Fibroblast of skin of left quadriceps (primary cell): ENCODE data around the gene GUCY2C.
"Not testable (repeated sequence)": the region's sequence is repeated elsewhere in the genome, so short reads cannot be mapped to it uniquely, and the experiment has no call there.

Experiments
- DNase-seq, 2 experiments: peaks; one replicate each; pipeline ENCODE4 v3.0.0-alpha.2; 2013; ENCODE audit warnings: low read depth in 2 of 2

GUCY2C gene

DNA sequence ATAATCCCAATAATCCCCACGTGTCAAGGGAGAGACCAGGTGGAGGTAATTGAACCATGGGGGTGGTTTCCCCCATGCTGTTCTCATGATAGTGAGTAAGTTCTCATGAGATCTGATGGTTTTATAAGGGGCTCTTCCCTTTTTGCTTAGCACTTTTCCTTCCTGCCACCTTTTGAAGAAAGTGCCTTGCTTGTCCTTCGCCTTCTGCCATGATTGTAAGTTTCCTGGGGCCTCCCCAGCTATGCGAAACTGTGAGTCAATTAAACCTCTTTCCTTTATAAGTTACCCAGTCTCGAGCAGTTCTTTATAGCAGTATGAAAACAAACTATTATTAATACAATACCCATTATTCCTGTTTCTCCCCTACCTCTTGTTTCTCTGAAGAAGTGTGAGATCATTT, 14.2 kb downstream of the GUCY2C start:
- DNase-seq: not testable (repeated sequence)

DNA sequence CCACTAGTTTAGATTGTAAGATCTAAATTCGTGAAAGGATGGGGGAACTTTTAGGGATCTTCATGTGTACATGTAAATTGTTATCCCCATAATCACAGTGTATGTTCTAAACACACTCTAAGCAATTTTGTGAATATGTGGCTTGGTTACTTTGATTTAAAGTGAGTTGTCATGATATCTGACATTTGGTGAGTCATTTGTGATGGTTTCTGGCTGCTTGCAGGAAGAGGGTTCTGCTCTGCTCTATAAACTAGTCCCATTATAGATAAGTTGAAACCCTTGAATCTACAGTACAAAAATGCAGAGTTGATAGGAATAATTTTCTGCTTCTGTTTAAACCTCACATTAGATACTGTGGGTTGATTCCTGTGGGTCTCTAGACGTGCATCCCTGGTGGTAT, 14.8 kb downstream of the GUCY2C start:
- DNase-seq: no peak

DNA sequence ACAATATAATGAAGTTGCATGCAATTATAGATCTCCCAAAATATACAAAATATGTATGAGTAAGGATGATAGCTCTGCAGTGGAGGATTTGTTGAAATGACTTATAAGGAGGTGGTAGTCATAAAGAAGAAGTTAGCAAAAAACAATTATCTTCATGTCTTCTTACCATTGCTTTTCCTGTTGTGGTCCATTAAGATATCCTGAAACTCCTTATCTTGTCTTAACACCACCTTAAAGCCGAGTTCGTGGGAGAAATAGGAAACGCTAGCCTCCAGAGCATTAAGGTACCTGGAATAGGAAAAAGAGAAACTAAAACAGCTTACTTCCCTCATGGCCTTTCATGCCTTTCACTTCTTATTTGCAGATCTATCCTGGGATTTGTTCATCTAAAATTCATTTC, 15.2 kb downstream of the GUCY2C start:
- no peak for DNase-seq

DNA sequence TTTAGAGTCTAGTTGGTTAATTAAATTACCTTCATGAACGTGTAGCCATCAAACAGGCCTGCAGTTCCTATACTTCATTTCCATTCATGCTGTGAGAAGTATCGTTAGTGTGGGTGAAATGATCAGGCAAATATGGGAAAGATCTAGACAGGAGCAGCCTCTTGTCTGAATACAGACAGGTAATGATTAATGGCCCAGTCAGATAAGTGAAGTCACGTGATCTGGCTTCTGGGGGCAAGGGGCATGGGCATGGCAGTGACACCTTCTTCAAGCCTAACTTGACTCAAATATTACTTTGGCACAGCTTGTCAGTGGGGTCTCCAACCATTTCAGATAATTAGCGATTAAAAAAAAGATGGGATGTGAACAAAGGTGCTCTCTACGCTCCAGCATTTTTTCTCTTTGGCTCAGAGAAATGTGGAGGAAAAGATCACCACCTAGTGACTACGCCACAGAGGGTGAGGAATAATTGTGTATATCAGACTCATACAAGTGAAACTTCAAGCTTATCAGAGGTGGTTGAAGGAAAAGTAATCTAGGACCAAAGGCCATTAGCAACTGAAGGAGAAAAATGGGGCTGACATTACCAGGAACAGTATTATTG, 17.8 kb downstream of the GUCY2C start:
- DNase-seq: no peak

DNA sequence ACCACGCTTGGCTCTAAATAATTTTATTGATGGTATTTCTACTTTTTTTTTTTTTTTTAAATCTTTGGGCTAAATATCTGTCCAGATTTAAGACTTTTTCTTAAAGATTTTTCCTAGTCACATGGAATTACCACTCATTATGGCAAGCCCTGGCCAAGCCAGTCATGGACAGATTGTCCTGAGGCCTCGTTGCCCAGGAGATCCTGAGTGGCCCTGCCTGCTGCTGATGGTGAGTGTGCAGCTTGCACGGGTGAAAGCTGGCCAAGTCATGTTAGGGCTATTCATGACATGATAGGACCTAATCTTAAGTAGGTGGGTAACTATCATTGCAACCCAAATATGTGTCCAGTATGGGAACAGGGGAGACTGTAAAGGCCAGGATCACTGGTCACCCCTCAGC, 27.8 kb downstream of the GUCY2C start:
- DNase-seq: no peak

DNA sequence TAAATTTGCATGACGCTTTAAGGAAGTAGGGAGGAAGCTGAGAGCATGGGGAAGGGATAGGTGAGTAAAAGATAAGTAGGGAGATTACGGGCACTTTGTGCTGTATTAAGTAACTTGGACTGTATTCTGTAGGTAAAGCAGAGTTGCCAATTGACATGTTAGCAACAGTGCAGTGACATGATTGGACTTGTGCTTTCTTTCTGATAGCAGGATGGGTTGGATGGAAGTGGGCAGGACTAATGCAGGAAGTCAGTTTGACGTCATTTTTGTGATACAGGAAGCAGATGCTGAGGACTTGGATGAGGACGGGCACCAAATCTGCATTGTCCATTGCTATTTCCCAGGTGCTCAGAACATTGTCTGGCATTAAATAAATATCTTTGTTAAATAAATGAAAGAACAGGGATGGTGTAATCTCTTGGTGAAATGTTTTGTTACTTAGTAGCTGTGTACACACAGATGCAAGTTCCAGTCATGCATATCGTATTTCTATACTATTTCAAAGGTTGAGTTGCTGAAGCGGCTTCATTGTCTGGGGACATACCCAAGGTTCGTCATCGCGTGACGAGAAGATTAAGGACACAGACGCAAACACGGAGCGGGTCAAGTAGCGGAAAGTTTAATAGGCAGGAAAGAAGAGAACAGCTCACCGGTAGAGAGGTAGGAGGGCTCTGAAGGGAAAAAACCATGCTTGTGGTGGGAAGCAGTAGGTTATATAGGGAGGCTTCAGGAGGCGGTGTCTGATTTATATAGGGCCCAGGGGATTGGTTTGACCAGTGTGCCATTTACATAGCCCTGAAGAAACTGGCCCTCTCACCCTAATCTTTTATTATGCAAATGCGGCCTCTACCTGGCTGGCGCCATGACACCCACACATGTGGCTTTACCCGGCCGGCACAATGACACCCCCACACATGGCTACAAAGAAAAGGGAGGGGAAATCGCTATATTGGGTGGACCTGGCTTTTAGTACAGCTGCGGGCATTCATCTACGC, 30.7 kb downstream of the GUCY2C start:
- DNase-seq: no peak

DNA sequence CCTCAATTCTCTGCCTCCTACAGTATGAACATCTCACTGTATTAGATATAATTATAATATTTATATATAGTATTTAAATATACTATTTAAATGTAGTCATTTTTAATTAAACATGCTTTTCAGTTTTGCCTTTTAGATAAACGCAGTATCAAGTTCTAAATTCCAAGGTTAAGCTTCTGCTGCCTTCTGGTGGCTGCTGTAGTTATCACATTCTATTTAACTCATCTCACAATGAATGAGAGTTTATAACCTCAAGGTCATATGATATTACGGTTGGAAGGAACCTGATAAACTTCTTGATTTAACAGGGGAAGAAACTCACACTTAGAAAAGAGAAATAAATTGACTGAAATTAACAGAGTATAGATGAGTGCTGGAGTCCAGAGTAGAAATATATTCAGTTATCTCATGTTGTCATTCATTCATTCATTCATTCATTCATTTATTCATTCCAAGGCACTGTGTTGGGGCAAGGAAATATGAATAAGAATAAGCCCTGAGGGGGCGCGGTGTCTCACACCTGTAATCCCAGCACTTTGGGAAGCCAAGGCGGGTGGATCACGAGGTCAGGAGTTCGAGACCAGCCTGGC, 31.9 kb downstream of the GUCY2C start:
- DNase-seq: peak; percentile 1 to 3

DNA sequence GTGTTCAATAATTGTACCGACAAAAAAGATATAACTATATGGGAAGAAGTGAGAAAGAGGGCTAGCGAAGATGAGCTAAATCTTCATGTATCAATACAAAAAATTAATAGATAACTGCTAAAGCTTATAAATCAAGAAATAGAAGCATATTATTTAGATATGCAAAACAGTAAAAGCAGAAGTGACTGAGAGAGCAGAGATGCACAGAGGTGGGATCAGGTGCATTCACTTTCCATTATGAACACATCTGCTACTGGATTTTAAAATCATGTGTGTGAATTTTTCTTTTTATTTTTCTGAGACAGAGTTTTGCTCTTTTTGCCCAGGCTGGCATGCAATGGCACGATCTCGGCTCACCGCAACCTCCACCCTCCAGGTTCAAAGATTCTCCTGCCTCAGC, 33.4 kb downstream of the GUCY2C start:
- DNase-seq: no peak

DNA sequence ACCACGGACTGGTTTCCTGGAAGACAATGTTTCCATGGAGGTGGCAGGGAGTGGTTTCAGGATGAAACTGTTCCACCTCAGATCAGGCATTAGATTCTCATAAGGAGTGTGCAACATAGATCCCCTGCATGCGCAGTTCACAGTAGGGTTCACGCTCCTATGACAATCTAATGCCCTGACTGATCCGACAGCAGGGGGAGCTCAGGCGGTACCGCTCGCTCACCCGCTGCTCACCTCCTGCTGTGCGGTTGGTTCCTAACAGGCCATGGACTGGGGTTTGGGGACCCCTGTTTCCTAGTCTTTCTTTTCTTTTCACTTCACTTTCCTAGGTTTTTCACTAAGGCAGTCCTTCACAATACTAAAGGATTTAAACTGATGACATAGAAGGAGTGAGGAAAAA, 39.6 kb downstream of the GUCY2C start:
- no peak for DNase-seq

DNA sequence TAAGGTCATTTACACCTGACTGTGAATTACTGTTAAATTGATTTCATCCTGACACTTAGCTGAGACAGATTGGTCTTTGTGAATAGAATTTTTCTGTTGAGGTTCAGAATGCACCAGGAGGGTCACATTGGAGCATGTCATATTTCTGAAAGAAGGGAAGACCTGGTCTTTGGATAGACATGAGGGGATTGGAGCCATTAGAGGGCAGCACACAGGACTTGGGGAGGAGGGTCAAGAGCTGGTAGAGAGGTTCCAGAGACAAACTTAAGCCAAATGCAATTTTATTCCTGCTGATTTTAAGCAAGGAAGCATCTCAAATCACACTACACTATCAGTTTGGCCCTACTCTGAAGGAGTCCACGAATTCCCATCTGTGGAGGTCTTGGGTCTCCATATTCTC, 41.1 kb downstream of the GUCY2C start:
- DNase-seq: no peak

DNA sequence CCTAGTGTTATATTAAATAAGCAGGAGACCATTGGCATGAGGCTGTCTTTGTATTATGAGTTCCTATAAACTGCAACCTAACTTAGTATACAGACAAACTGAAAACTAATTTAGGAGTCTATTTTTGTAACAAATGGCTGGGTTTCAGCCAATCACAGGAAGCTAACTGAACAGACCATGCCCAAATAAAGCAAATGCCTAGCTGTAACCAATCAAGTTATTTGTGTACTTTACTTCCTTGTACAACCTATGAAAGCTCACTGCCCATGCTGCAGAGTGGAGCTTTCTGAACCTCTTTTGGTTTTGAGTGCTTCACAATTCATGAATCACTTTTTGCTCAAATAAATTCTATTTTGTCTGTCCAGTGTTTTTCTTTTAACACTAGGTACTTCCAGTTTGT, 41.6 kb downstream of the GUCY2C start:
- no peak for DNase-seq

DNA sequence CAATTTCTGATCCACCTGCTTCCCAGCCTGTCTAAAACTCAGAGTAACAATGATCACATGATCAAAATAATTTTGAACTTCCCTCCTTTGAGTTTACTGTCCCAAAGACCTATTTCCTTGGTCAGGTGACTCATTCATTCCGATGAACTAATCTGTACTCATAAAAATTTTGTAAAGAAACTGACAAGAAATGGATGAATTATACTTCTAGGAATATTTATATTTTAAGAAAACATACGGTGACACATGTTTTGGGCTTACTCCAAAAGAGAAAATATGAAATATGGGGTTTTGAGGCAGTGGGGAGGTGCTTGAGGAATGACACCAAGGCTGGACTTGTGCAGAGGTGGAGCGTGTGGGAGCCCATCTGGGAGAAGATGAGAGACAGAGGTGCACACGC, 42.0 kb downstream of the GUCY2C start:
- no peak for DNase-seq

DNA sequence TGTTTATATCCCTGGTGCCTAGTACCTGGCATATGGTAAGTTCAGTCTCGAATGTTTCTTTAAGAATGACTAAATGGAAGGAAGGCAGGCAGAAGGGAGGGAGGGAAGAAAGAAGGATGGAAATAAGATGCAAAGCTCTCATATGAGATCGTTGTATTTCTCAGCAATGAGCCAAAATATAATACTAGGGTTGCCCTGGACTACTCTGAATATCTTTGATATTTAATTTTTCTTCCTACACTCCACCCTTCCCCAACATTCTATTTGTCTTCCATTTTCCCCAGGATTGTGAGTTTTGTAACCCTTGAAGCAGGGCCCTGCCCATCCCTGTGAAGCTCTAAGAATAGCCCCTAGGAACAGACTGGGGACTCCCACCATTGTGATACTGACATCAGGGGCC, 43.9 kb downstream of the GUCY2C start:
- no peak for DNase-seq

DNA sequence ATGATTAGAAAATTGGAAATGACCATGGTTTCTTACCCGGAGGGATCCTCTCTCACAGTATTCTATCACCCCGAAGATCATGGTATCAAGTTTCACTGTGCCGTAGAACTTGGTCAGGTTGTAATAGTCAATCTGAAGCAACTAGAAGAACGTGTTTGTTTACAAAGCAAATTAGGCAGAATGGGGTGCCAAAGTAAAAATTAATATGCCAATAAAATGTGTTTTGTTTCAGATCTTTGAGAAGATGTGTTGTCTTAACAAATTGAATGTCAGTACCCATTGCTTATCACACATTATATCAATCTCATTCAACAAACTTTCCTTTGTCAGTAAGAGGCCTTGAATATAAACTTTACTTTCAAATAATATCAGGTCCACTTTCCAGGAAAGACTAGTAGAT, 45.0 kb downstream of the GUCY2C start:
- no peak for DNase-seq

DNA sequence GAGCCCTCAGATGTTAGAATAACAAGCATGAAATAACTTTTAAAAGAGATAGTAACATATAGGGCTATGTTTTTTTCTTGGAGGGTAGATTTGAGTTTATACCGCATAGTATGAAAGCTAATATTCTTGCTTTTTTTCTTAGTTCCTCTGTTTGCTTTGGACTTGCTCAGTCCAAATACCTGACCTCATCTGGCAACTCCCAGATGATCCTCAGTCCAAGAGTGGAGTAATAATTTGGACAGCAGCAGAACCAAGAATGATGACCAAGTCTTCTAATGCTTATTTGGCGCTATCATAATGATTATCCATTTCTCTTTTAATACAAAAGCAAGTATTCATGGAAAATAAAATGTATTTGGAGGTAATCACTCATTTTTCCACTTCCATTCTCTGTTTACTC, 45.6 kb downstream of the GUCY2C start:
- no peak for DNase-seq

DNA sequence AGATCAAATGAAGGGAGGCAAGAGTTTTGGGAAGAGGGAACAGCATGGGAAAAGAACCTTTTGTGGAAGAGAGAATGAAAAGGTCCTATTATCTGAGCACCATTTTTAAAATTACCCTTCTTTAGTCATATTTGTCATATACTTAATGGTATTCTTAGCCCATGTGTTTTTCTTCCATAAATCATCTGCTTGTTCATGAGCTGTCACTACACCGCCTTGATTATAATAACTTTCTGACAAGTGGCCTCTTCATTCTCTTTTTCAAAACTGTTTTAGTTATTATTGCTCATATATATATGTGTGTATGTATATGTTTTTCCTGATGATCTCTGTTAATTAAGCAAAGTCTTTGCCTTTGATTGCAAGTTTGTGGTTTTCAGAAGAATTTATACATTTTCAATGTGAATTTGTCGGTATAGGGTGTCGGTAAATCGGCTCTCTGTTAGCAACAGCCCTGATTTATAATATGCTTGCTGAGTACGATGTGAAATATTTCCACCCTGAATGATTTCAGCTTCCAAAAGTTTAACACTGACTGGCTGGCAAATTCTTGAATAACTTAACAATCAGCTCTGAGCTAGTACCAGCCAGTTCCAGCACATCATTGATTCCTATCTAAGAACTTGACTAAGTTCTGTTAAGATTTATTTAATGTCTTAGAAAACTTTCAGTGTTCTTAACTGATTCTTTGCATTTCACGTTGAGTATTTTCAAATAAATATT, 49.2 kb downstream of the GUCY2C start:
- DNase-seq: no peak

DNA sequence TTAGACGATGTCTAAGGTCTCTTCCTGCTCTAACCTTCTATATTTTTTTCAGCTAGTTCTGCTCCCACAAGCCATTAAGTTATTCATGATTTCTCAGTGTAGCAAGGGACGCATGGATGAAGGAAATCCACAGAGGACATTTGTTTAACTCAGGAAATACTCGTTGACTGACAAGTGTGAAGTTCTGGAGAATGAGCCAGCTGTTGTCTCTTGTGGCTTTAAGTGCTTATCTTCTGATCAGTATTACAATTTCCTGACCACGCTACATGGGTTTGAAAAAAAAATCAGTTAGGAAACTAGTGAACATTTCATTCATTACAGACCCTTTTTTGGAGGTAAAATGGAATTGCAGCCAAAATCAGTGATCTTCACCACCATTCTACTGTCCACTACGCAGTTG, 53.1 kb downstream of the GUCY2C start:
- no peak for DNase-seq

DNA sequence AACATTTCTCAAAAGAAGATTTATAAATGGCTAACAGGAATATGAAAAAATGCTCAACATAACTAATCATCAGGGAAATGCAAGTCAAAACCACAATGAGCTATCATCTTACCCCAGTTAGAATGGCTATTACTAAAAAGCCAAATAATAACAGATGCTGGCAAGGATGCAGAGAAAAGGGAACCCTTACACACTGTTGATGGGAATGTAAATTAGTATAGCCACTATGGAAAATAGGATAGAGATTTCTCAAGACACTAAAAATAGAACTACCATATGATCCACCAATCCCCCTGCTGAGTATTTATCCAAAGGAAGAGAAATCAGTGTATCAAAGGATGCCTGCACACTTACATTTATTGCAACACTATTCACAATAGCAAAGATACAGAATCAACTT, 58.3 kb downstream of the GUCY2C start:
- DNase-seq: no peak

DNA sequence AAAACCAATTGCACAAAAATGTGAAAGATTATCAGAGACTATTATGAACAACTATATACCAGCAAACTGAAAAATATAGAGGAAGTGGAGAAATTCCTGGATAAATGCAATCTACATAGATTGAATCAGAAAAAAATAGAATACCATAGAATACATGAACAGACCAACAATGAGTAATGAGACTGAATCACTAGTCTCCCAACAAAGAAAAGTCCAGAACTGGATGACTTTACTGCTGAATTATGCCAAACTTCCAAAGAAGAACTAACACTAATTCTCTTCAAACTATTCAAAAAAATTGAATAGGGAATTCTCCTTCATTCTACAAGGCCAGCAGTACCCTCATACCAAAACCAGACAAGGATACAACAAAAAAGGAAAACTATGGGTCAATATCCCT, 60.6 kb downstream of the GUCY2C start:
- no peak for DNase-seq

DNA sequence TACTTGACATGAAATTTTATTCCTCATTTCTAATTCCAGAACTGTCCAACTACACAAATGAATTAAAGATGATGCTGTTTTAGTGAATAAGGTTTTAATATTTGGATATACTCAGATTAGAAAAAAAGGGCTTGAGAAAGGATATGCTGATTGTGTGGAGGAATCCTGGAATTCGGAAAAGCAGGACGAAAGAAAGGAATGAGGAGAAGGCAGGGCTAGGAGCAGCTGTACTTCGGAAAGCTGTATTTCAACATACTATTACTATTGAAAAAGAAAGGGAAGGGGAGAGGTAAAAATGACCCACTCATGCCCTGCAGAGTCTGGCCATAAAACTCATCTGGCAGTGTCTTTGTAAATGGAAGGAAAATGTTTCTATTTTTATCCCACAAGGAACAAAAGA, 65.6 kb downstream of the GUCY2C start:
- no peak for DNase-seq

DNA sequence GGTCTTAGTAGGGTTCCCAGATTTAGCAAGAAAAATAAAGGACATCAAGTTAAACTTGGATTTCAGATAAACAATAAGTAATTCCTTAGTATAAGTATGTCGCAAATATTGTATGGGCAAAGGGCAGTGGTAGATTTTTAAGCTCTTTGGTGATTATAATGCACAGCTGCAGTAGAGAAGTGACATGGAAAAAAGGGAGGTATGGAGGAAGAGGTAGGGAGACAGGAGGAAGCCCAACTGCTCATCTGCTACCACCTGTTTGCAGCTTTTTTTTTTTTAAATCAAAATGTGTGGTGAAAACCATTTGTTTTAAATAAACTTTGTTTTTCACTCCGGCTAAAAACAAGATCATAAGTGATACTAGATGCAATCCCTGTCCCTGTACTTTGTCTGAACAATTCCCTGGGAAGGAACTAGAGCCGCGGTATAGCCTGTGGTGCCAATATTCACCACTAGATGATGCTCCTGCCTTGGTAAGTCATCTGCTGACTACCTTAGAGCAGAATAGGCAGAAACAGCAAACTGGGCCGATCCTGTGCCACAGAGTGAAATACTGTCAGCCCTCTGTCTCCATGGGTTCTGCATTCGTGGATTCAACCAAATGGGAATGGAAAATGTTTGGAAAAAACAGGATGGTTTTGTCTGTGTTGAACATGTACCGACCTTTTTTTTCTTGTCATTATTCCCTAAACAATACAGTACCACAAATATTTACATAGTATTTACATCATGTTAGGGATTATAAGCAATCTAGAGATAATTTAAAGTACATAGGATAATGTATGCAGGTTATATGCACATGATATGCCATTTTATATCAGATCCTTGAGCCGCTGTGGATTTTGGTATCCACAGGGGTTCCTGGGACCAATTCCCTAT, 66.3 kb downstream of the GUCY2C start:
- peak; percentile 26 to 32 for DNase-seq
